Islet precursor cell (in vitro differentiated cells): ENCODE results near the gene GTF2H4.
A peak's percentile ranks its signal among the peaks of the same experiment; 100 is the strongest.
"Not testable (repeated sequence)": the region's sequence is repeated elsewhere in the genome, so short reads cannot be mapped to it uniquely, and the experiment has no call there.

Experiments used
- DNase-seq: peaks from one replicate; pipeline ENCODE4 v3.0.0-alpha.2; 2018

GTF2H4 gene

GRCh38 chr6:30926644-30927043 is 18.6 kb downstream of the GTF2H4 start:
- no peak for DNase-seq

- not testable (repeated sequence) for DNase-seq
These were observed 19.1 kb downstream of the GTF2H4 start for GRCh38 chr6:30927080-30927479.

DNA sequence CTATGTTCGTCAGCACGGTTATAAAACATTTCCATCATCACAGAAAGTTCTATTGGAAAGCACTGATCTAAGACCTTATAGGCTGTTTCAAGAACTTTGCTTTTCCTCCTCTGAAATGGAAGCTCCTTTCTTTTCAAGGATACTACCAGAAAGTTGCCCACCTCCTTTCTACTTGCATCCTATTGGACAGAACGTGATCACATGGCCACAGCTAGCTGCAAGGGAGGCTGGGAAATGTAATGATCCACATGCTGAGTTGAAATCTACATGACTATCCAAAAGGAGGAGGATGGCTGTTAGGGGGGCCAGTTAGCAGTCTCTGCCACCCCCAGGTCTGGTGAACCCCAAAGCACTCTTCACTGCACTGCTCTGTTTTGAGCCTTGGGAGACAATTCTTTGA is 20.7 kb downstream of the GTF2H4 start:
- no peak for DNase-seq

DNA sequence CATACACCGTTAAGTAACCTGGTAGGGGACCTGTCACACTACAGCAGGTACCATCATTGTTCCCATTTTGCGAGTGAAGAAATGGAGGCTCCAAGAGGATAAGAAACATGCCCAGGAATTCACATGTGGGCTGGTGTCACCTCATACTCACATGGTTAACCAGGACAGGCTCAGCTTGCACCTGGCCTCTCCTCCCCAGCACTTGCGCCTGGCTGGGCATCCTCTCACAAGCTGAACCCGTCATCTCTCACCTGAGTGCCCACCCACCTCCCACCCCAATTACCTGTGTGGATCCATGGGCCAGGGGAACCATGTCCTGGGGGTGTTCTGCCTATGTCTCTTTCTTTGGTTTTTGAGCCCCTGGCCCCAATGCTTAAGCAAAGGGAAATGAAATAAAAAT is 22.5 kb downstream of the GTF2H4 start:
- no peak for DNase-seq

DNA sequence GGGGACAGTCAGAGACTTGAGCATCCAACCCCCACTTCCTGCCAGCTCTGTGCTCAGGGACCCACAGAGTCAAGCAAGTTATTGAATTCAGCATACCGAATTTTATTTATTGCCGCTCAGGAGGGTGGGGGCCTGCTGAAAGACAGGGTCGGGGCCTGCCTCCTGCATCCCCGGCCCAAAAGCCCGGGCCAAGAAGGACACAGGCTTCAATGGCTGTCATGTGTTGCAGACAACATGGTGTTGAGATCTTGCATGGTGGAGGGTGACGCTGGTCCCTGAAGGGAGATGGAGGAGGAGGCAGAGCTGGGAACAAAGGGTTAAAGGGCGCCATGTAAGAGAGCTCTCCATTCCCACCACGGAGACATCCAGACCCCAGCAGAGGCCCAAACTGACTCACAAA is 23.3 kb downstream of the GTF2H4 start:
- no peak for DNase-seq

GRCh38 chr6:30931969-30932645 is 24.1 kb downstream of the GTF2H4 start, which contains the start of gene SFTA2:
Gene SFTA2, minus strand, starts transcription at chr6:30932170. Its CDS starts 74 bp downstream, at chr6:30932096.
- DNase-seq: no peak

- no peak for DNase-seq
These were observed 24.8 kb downstream of the GTF2H4 start for GRCh38 chr6:30932665-30933365.

DNA sequence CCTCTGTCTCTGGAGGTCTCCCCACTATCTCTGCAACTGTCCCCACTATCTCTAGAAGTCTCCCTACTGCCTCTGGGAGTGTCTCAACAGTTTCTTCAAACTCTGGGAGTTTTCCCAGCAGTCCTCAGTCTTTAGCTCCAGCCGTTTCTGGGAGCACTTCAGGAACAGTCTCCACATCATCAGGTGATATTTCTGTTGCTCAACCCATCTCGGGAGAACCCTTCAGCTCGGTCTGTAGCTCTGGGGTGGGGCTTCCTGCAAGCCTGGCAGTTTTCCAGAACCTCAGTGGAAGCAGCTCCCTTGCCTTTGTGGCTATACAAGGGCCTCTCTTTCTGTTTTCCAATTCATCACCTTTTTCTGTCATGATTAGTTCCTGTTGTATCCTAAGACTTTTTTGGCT is 27.0 kb downstream of the GTF2H4 start:
- no peak for DNase-seq

DNA sequence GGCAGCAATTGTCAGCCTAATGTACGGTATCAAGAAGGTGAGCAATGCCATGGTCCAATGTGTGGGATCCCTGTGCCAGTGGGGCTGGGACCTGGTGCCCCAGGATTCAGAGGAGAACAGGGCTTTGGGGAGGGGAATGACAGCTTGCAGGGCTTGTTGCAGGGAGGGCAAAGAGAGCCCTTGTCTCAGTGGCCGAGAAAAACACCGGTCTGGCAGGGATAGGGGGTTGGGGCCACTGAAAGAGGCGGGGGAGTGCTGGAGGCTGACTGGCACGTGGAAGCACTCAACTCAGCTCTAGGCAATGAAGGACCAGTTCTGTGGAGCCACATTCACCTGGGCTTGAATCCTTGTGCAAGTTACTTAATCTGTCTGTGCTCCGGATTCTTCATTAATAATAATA is 29.3 kb downstream of the GTF2H4 start:
- DNase-seq: no peak

- DNase-seq: no peak
These were observed 30.7 kb downstream of the GTF2H4 start for GRCh38 chr6:30938730-30939129.

DNA sequence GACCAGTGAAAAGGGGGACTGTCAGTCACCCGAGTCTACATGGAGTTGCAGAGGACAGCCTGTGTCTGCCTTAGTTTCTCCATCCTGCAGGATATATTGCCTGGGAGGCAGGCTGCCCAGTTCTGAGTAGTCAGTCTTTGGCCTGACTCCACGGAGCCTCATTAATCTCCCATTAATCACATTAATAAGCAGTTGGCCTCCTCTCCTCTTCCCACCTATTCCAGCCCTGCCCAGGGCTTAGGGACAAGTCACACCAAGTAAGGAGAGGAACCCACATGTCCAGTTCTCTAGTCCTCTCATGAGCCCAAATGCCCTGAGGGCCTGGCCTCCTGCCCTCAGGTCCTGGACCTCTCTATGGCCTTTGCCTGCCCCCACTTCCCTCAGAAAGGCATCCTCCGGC is 31.5 kb downstream of the GTF2H4 start:
- DNase-seq: no peak

GRCh38 chr6:30940361-30940986 is 32.5 kb downstream of the GTF2H4 start, which contains the start of gene MUCL3:
Gene MUCL3, plus strand, starts transcription at chr6:30940973. Its CDS starts 27 bp downstream, at chr6:30941000.
- DNase-seq: no peak

- peak; percentile 96 for DNase-seq
These were observed 34.5 kb downstream of the GTF2H4 start for GRCh38 chr6:30942338-30943060.

GRCh38 chr6:30944051-30944450 is 36.0 kb downstream of the GTF2H4 start:
- no peak for DNase-seq

GRCh38 chr6:30945281-30945680 is 37.3 kb downstream of the GTF2H4 start:
- DNase-seq: no peak

DNA sequence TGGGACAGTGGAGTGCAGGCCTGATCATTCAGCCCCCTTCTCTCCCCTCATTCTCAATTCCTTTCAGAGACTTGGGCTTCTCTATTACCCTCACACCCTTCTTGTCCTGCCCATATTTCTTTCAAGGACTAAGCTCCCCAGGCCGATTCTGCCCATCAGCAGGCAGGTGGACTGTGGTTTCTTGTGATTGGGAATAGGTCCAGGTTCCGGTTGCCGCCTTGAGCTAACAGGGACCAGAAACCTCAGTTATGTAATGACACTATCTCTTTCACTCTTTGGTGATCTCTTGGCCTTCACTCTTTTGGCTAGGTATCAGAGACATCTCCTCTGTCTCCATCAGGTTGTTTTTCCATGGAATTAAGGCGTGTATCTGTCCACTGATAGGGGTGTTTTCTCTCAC is 39.2 kb downstream of the GTF2H4 start:
- no peak for DNase-seq

GRCh38 chr6:30948811-30949210 is 40.8 kb downstream of the GTF2H4 start:
- DNase-seq: no peak

DNA sequence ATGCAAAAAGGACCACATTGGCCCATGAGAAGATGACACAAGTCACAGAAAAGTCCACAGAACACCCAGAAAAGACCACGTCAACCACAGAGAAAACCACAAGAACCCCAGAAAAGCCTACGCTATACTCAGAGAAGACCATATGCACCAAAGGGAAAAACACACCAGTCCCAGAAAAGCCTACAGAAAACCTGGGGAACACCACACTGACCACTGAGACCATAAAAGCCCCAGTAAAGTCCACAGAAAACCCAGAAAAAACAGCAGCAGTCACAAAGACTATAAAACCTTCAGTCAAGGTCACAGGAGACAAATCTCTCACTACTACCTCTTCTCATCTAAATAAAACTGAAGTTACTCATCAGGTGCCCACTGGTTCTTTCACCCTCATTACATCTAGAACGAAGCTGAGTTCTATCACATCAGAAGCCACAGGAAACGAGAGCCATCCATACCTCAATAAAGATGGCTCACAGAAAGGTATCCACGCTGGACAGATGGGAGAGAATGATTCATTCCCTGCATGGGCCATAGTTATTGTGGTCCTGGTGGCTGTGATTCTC is 44.0 kb downstream of the GTF2H4 start:
- DNase-seq: no peak

DNA sequence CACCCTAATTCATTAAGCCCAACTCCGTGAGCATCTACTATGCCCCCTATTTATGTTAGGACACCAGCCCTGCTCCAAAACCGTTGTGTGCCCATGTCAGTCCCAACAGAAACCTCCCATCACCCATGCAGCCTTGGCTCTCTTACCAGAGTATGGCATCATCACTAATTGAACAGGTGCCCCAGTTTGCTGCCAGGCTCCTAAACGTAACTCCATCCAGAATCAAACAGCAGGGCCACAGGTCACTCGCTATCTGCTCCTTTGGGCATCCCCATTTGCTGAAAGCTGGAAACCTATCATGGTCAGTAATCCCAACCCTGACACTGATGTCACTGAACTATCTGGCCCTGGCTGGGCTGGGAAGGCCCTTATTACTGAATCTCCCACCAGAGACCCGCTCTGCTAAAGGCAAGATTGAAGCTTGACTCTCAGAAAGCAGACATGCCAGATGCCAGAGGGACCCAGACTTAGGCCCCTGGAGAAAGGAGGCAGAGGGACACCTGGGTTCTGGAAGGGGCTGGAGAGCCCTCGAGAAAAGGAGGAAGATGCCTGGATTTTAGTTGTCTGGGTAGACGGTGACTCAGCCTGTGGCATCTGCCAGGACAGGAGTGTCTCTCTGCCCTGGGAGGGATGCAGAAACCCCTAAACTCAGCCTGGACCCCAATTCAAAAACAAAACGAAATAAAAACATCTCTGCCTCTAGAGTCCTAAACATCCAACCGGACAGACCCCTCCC is 46.8 kb downstream of the GTF2H4 start:
- peak; percentile 71 for DNase-seq

DNA sequence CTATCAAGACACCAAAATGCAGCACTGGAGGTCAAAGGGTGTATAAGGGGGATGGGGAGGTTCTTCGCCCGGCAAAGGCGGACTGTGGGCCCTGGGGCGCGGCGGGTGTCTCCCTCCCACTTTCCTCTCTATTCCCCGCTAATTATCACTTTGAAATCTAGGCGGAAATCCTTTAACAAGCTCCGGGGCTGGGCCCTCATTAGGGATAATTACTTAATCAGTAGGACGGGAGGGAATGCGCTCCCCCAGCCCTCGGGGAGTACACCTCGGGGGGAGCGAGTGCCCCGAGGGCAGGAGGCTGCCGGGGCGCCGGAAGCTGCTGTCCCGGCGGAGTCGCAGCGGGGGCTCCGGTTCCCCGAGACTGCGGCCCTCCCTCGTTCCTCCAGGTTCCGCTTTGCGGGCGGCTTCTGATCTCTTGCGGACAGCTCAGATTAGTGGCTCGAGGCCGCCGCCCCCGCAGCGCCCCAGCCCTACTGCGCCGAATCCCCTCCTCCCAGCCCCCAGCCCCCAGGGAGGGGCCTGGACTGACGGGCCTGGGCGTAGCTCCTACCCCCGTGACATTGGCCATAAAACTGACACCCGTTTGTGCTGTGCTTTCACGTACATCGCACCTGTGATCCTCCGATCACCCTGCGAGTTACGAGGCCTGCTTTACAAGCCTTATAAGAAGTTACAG is 47.5 kb downstream of the GTF2H4 start:
- DNase-seq: peak; percentile 82

- peak; percentile 87 for DNase-seq
These were observed 49.7 kb downstream of the GTF2H4 start for GRCh38 chr6:30957716-30958115.
